K562 (cell line): ENCODE data around the gene ZNF74. TPM values are rescaled to one million over a fixed set of nuclear protein-coding genes. Genes with fewer than 3 reads are reported as not detected.

Source experiments
- BHLHE40 ChIP-seq: IDR thresholded peaks from 2 replicates; pipeline ENCODE4 v1.6.1; 2011; ENCODE audit warnings: low read length, improper control_type of control experiment
- CEBPG ChIP-seq, 3 experiments: fragments of 200-800 bp in 1 of 3; sonication (Bioruptor generic) in 1 of 3; sonication (generic) in 1 of 3; formaldehyde crosslinking in 1 of 3; IDR thresholded peaks in 2 of 3; conservative IDR thresholded peaks in 1 of 3; 2 replicates each; pipeline versions ENCODE4 v1.6.1 to v1.8.0; 2016 to 2022; ENCODE audit warnings: missing compliant biosample characterization in 2 of 3, missing genetic modification characterization in 2 of 3, mild to moderate bottlenecking in 1 of 3, missing genetic modification reagents in 1 of 3
- CTCF ChIP-seq, 3 experiments: IDR thresholded peaks in 2 of 3; conservative IDR thresholded peaks in 1 of 3; 2 replicates each; pipeline ENCODE4 v1.5.1; 2011 to 2012; ENCODE audit warnings: low read length in 3 of 3, mild to moderate bottlenecking in 3 of 3, control low read depth in 2 of 3, improper control_type of control experiment in 1 of 3, inconsistent platforms in 1 of 3, low read depth in 1 of 3, mixed read lengths in 1 of 3, moderate library complexity in 1 of 3; ENCODE audit not compliant: insufficient read depth in 2 of 3
- DACH1 ChIP-seq: fragments of 450-650 bp; IDR thresholded peaks from 2 replicates; pipeline ENCODE4 v1.6.1; 2018; ENCODE audit not compliant: partially characterized antibody
- DDX20 ChIP-seq: fragments of 450-650 bp; IDR thresholded peaks from 2 replicates; pipeline ENCODE4 v1.6.1; 2016; ENCODE audit warnings: missing genetic modification characterization, low read depth, mild to moderate bottlenecking, missing compliant biosample characterization, moderate library complexity
- FOXK2 ChIP-seq, 2 experiments: fragments of 450-650 bp; IDR thresholded peaks in 1 of 2; conservative IDR thresholded peaks in 1 of 2; 2 replicates each; pipeline ENCODE4 v1.6.1; 2016; ENCODE audit warnings: low read depth in 2 of 2, mild to moderate bottlenecking in 1 of 2
- HCFC1 ChIP-seq: IDR thresholded peaks from 2 replicates; pipeline ENCODE4 v1.6.1; 2012; ENCODE audit warnings: low read depth, low read length, improper control_type of control experiment
- KLF16 ChIP-seq: IDR thresholded peaks from 2 replicates; pipeline ENCODE4 v1.6.1; 2016; ENCODE audit warnings: antibody characterized with exemption
- KLF6 ChIP-seq: fragments of 250-450 bp; sonication (Bioruptor Pico); IDR thresholded peaks from 2 replicates; pipeline ENCODE4 v1.4.0; 2020; ENCODE audit warnings: mild to moderate bottlenecking, moderate library complexity, borderline replicate concordance
- MBD2 ChIP-seq: sonication (generic); IDR thresholded peaks from 2 replicates; pipeline ENCODE4 v1.6.1; 2016; ENCODE audit warnings: low read depth, borderline replicate concordance
- MEF2D ChIP-seq: conservative IDR thresholded peaks from 2 replicates; pipeline ENCODE4 v1.6.1; 2016; ENCODE audit warnings: low read depth, missing genetic modification characterization, missing compliant biosample characterization
- NEUROD1 ChIP-seq: fragments of 150-350 bp; IDR thresholded peaks from 2 replicates; pipeline ENCODE4 v1.6.1; 2014; ENCODE audit warnings: borderline replicate concordance, low read length, low read depth; ENCODE audit not compliant: partially characterized antibody
- NFIX ChIP-seq: fragments of 250-450 bp; sonication (Bioruptor Pico); IDR thresholded peaks from 2 replicates; pipeline ENCODE4 v1.4.0; 2020; ENCODE audit warnings: low read depth, mild to moderate bottlenecking, moderate library complexity
- NR2F6 ChIP-seq: fragments of 450-650 bp; formaldehyde crosslinking; IDR thresholded peaks from 2 replicates; pipeline ENCODE4 v1.4.0; 2020; ENCODE audit warnings: mild to moderate bottlenecking
- NRF1 ChIP-seq, 2 experiments: fragments of 450-650 bp; IDR thresholded peaks in 1 of 2; conservative IDR thresholded peaks in 1 of 2; 2 replicates each; pipeline ENCODE4 v1.6.1; 2014; ENCODE audit warnings: mild to moderate bottlenecking in 2 of 2
- OTX1 ChIP-seq: fragments of 450-650 bp; formaldehyde crosslinking; IDR thresholded peaks from 2 replicates; pipeline ENCODE4 v1.4.0; 2022; ENCODE audit warnings: mild to moderate bottlenecking
- POLR2A ChIP-seq: fragments of 450-650 bp; conservative IDR thresholded peaks from 2 replicates; pipeline ENCODE4 v1.6.1; 2016
- PTRF ChIP-seq: fragments of 450-650 bp; IDR thresholded peaks from 2 replicates; pipeline ENCODE4 v1.6.1; 2016; ENCODE audit warnings: mild to moderate bottlenecking, missing genetic modification characterization, missing compliant biosample characterization
- SAP30 ChIP-seq: fragments of 200-600 bp; sonication (generic); IDR thresholded peaks from 2 replicates; pipeline ENCODE4 v1.6.1; 2012; ENCODE audit warnings: borderline replicate concordance, low read depth, mild to moderate bottlenecking, moderate library complexity, low read length, control low read depth, inconsistent platforms; ENCODE audit not compliant: insufficient read depth, poor library complexity, severe bottlenecking
- SMARCE1 ChIP-seq: fragments of 450-650 bp; IDR thresholded peaks from 2 replicates; pipeline ENCODE4 v1.7.1; 2016; ENCODE audit warnings: mild to moderate bottlenecking
- SNIP1 ChIP-seq: fragments of 450-650 bp; IDR thresholded peaks from 2 replicates; pipeline ENCODE4 v1.7.1; 2017; ENCODE audit warnings: low read depth, mild to moderate bottlenecking
- SUPT5H ChIP-seq: fragments of 450-650 bp; IDR thresholded peaks from 2 replicates; pipeline ENCODE4 v1.6.1; 2016
- U2AF2 ChIP-seq: fragments of 200-400 bp; formaldehyde crosslinking; optimal IDR thresholded peaks from 2 replicates; pipeline ENCODE3; 2017; ENCODE audit warnings: low read depth, mild to moderate bottlenecking, low read length
- ZC3H8 ChIP-seq: fragments of 450-650 bp; IDR thresholded peaks from 2 replicates; pipeline ENCODE4 v1.6.1; 2017
- ZFP1 ChIP-seq: fragments of 450-650 bp; formaldehyde crosslinking; IDR thresholded peaks from 2 replicates; pipeline ENCODE4 v1.4.0; 2020; ENCODE audit warnings: mild to moderate bottlenecking, mixed read lengths
- ZNF174 ChIP-seq: fragments of 250-450 bp; sonication (Bioruptor Pico); IDR thresholded peaks from 2 replicates; pipeline ENCODE4 v1.4.0; 2020; ENCODE audit warnings: mild to moderate bottlenecking
- ZNF41 ChIP-seq: fragments of 250-450 bp; sonication (Bioruptor Pico); conservative IDR thresholded peaks from 2 replicates; pipeline ENCODE4 v1.4.0; 2020; ENCODE audit warnings: mild to moderate bottlenecking
- polyA plus RNA-seq, 8 experiments: library from polyadenylated mRNA; depleted of rRNA in 4 of 8; stranded (reverse) in 5 of 8; unstranded in 3 of 8; fragments of >200 nt; fragmentation: Nextera tagmentation in 2 of 8; fragmentation: Illumina TruSeq in 1 of 8; extraction: Ambion mirVana in 2 of 8; extraction: Trizol in 1 of 8; gene quantifications; 2 replicates each; pipeline versions ENCODE4 v1.2.1 to v1.2.3, GENCODE V29; 2011 to 2014; ENCODE audit warnings: inconsistent platforms in 1 of 8, missing spikeins in 1 of 8
- total RNA-seq, 7 experiments: library from RNA; depleted of rRNA in 6 of 7; stranded (reverse); fragments of >200 nt in 6 of 7; fragmentation: Illumina TruSeq in 2 of 7; extraction: Trizol in 2 of 7; gene quantifications; 2 replicates each; pipeline versions ENCODE4 v1.2.1 to v1.2.3, GENCODE V29; 2011 to 2021; ENCODE audit warnings: low replicate concordance in 1 of 7
- TF ChIP-seq, protein P1 (sequence below): fragments of 250-450 bp; sonication (Bioruptor Pico); IDR thresholded peaks from 2 replicates; pipeline ENCODE4 v1.4.0; 2020
- TF ChIP-seq, protein P2 (sequence below), 3 experiments: fragments of 200-800 bp in 1 of 3; sonication (Bioruptor generic) in 1 of 3; sonication (generic) in 1 of 3; formaldehyde crosslinking in 1 of 3; IDR thresholded peaks; 2 replicates each; pipeline versions ENCODE4 v1.6.1 to v1.8.0; 2016 to 2022; ENCODE audit warnings: mild to moderate bottlenecking in 2 of 3, missing compliant biosample characterization in 2 of 3, missing genetic modification characterization in 2 of 3, missing genetic modification reagents in 1 of 3

ZNF74 gene
- total and polyA plus RNA-seq, 9 of the 15 experiments (the other 6 are each of a cell fraction or from before 2014, with no cell fraction given), result 2.4 to 53.5 (median 31.5) TPM

- no peak for TF ChIP-seq POLR2A
- no peak for TF ChIP-seq NFIX
- TF ChIP-seq MEF2D (tag), result no peak
- no peak for TF ChIP-seq SNIP1
- no peak for TF ChIP-seq FOXK2 (conservative IDR thresholded peaks at IDR 0.05 in 1 of 2, IDR thresholded peaks at IDR 0.05 in 1 of 2; ENCODE audit: low read depth in 2 of 2)
- TF ChIP-seq ZC3H8, result peak; percentile 59; the same call in 1 of the 2 replicates
- TF ChIP-seq CEBPG (CRISPR knock-in tag; IDR thresholded peaks at IDR 0.05), result no peak
- no peak for TF ChIP-seq CEBPG (tag; conservative IDR thresholded peaks at IDR 0.05 in 1 of 2, IDR thresholded peaks at IDR 0.05 in 1 of 2)
- TF ChIP-seq KLF16, result no peak
- TF ChIP-seq PTRF (tag), result no peak
- TF ChIP-seq SAP30, result no peak
- no peak for TF ChIP-seq HCFC1
- no peak for TF ChIP-seq NRF1 (conservative IDR thresholded peaks at IDR 0.05 in 1 of 2, IDR thresholded peaks at IDR 0.05 in 1 of 2)
- TF ChIP-seq OTX1 (CRISPR knock-in tag), result peak; percentile 62; the same call in 1 of the 2 replicates
- TF ChIP-seq, protein P1, sequence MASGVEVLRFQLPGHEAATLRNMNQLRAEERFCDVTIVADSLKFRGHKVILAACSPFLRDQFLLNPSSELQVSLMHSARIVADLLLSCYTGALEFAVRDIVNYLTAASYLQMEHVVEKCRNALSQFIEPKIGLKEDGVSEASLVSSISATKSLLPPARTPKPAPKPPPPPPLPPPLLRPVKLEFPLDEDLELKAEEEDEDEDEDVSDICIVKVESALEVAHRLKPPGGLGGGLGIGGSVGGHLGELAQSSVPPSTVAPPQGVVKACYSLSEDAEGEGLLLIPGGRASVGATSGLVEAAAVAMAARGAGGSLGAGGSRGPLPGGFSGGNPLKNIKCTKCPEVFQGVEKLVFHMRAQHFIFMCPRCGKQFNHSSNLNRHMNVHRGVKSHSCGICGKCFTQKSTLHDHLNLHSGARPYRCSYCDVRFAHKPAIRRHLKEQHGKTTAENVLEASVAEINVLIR, result no peak
- no peak for TF ChIP-seq BHLHE40
- TF ChIP-seq KLF6 (CRISPR knock-in tag), result no peak
- TF ChIP-seq U2AF2, result no peak
- no peak for TF ChIP-seq DACH1
- TF ChIP-seq, protein P2, sequence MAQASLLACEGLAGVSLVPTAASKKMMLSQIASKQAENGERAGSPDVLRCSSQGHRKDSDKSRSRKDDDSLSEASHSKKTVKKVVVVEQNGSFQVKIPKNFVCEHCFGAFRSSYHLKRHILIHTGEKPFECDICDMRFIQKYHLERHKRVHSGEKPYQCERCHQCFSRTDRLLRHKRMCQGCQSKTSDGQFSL (CRISPR knock-in tag; IDR thresholded peaks at IDR 0.05), result no peak
- TF ChIP-seq, protein P2 (tag; IDR thresholded peaks at IDR 0.05), result no peak
- no peak for TF ChIP-seq NEUROD1
- no peak for TF ChIP-seq DDX20 (tag)
- no peak for TF ChIP-seq ZFP1 (CRISPR knock-in tag)
- no peak for TF ChIP-seq ZNF41 (CRISPR knock-in tag)
- peak; percentile 21; the same call in 1 of the 2 replicates for TF ChIP-seq SMARCE1
- TF ChIP-seq MBD2, result no peak
- no peak for TF ChIP-seq ZNF174 (CRISPR knock-in tag)
- TF ChIP-seq NR2F6, result no peak
- TF ChIP-seq CTCF (IDR thresholded peaks at IDR 0.05 in 2 of 3, conservative IDR thresholded peaks at IDR 0.05 in 1 of 3; ENCODE audit: insufficient read depth in 2 of 3, low read depth in 1 of 3, low read length in 3 of 3), result no peak
- TF ChIP-seq SUPT5H, result no peak
These were observed 27.5 kb downstream of the ZNF74 start (continued) for GRCh38 chr22:20421507-20421874.
